Heart left ventricle (tissue), 16 donors: ENCODE results near the gene P2RX7. TPM values are rescaled to one million over a fixed set of nuclear protein-coding genes. Genes with fewer than 3 reads are reported as not detected.
"Not testable (repeated sequence)": the region's sequence is repeated elsewhere in the genome, so short reads cannot be mapped to it uniquely, and the experiment has no call there.

Experiments used
- ATAC-seq, 4 donors: fragments of 200-7000 bp; cut with Tn5 transposase; one replicate each; pipeline ENCODE4 v1.9.1; 2020 to 2022; ENCODE audit warnings: moderate library complexity in 4 of 4, mild to moderate bottlenecking in 3 of 4, moderate number of reproducible peaks in 1 of 4
- DNase-seq, 5 donors: peaks; one replicate each; pipeline ENCODE4 v3.0.0-alpha.2; 2020
- H3K27ac ChIP-seq, 12 donors: fragments of 200-600 bp; sonication (generic) in 4 of 12; one replicate each; pipeline versions ENCODE4 v1.5.0 to v1.8.0; 2016 to 2022; ENCODE audit warnings: mild to moderate bottlenecking in 2 of 12
- H3K27me3 ChIP-seq, 9 donors: fragments of 200-600 bp; sonication (generic) in 2 of 9; one replicate each; pipeline versions ENCODE4 v1.5.1 to v1.8.0; 2016 to 2022; ENCODE audit warnings: mild to moderate bottlenecking in 3 of 9
- H3K36me3 ChIP-seq, 9 donors: fragments of 200-600 bp; sonication (generic) in 2 of 9; one replicate each; pipeline versions ENCODE4 v1.5.0 to v1.8.0; 2018 to 2022; ENCODE audit warnings: mild to moderate bottlenecking in 2 of 9
- H3K4me1 ChIP-seq, 12 donors: fragments of 200-600 bp; sonication (generic) in 4 of 12; one replicate each; pipeline versions ENCODE4 v1.5.0 to v1.8.0; 2016 to 2022; ENCODE audit warnings: mild to moderate bottlenecking in 3 of 12
- H3K4me3 ChIP-seq, 12 donors: fragments of 200-600 bp; sonication (generic) in 4 of 12; one replicate each; pipeline versions ENCODE4 v1.5.0 to v1.8.0; 2017 to 2022; ENCODE audit warnings: mild to moderate bottlenecking in 9 of 12, moderate library complexity in 4 of 12
- H3K9me3 ChIP-seq, 12 donors: fragments of 200-600 bp; sonication (generic) in 4 of 12; one replicate each; pipeline versions ENCODE4 v1.5.0 to v1.8.0; 2016 to 2022; ENCODE audit warnings: mild to moderate bottlenecking in 1 of 12
- POLR2A ChIP-seq, 2 donors: fragments of 450-650 bp; IDR thresholded peaks; one replicate each; pipeline ENCODE4 v1.6.1; 2017; ENCODE audit warnings: antibody characterized with exemption in 2 of 2, mild to moderate bottlenecking in 2 of 2, moderate library complexity in 2 of 2
- WGBS, 4 donors: extraction: QIAGEN DNeasy Blood & Tissue Kit in 2 of 4; methylation state at CpG; one replicate each; pipeline versions ENCODE4 v1.1.5 to v1.1.7; 2013 to 2018; 5-methylcytosine and 5-hydroxymethylcytosine counted together
- intact Hi-C, 10 donors: fragments of 100-400 bp; cut with DNase I; formaldehyde crosslinking; loops; one replicate each; pipeline versions ENCODE4 v1.11.1 to v1.14.2; 2022
- polyA plus RNA-seq, 2 donors: library from polyadenylated mRNA; stranded (reverse); fragments of 200-250 nt; gene quantifications; one replicate each; pipeline ENCODE4 v1.2.3, GENCODE V29; 2013
- total RNA-seq, 9 donors: library from RNA; depleted of rRNA in 2 of 9; stranded (reverse); fragments of >200 nt in 2 of 9; fragmentation: NEBNext Ultra II Directional in 3 of 9; extraction: Animal tissue kit (Norgen Biotek cat#: 25700) in 3 of 9; gene quantifications; one replicate each; pipeline versions ENCODE4 v1.1.0 to v1.2.4, GENCODE V29; 2016 to 2023
- TF ChIP-seq, protein P1 (sequence below), 12 donors: fragments of 200-600 bp; sonication (generic) in 4 of 12; IDR thresholded peaks; one replicate each; pipeline versions ENCODE4 v1.5.0 to v1.8.0; 2018 to 2022; ENCODE audit warnings: antibody characterized with exemption in 12 of 12, mild to moderate bottlenecking in 5 of 12
- donor health status: ischemic (EF 13 %, LVEDD 7.1; RV severe dilation, severe dysfunction).
- donor health status: healthy with polysubstance abuse.
- donor health status: DM: no; HTN: yes; CAD: no.
- donor health status: DM: no; HTN: no; CAD: no.
- donor health status: ischemic (EF 25% LVEDD 6.9; RV normal size, moderate dysfunction).
- donor health status: ischemic (EF 25% LVEDD 5.7; RV mildly dilated, moderate dysfunction).
- donor health status: healthy.
- donor health status: DM: yes; HTN: yes; CAD: no.
- donor health status: ischemic (EF 35%, LVEDD 5.7; RV mildly dilated, moderate dysfunction).
- donor health status: nonischemic (EF 11% LVEDD 7.7; RV severe dilation, severe dysfunction).
- donor health status: DM: yes; HTN: yes; CAD: no.
- donor health status: PGD.
- donor health status: ischemic (EF 29% LVEDD 5.4; RV normal size, mild dysfunction).
- donor health status: nonischemic (EF 23%, LVEDD 6.1; RV moderate dilation, normal function).

Gene P2RX7
- total and polyA plus RNA-seq, 11 donors = 0.39 to 12.0 (median 1.8) TPM

DNA sequence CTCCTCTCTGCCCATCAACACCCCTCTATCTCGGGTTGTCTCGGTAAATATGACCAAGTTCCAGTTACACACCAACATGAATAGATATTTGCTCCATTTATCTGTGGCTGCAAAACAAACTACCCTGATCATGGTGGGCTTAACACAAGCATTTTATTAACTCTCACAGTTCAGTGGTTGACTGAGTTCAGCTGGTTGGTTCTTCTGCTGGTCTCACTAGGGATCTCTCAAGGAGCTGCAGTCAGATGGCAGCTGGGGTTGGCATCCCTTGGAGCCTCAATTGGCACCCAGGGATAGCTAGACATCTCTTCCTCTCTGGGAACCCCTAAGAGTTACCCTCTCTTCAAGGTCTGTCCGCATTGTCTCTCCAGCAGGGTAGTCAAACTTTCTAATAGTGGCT, 25.4 kb downstream of the P2RX7 start:
- H3K4me3 ChIP-seq = no peak overlapping the region
- peaks cover 0 to 9% (median 0%) of the 10 kb centered on the region in 12 donors for H3K9me3 ChIP-seq
- 90 to 97% (median 94%) methylated on average over 3 of the region's 3 CpGs for WGBS, 4 donors
- peaks cover 0 to 24% (median 0%) of the 10 kb centered on the region in 9 donors for H3K36me3 ChIP-seq
- no peak overlapping the region for H3K27ac ChIP-seq
- ATAC-seq = no peak
- H3K27me3 ChIP-seq = no peaks in the 10 kb centered on the region
- no peak for TF ChIP-seq POLR2A (IDR thresholded peaks at IDR 0.05)
- TF ChIP-seq, protein P1, sequence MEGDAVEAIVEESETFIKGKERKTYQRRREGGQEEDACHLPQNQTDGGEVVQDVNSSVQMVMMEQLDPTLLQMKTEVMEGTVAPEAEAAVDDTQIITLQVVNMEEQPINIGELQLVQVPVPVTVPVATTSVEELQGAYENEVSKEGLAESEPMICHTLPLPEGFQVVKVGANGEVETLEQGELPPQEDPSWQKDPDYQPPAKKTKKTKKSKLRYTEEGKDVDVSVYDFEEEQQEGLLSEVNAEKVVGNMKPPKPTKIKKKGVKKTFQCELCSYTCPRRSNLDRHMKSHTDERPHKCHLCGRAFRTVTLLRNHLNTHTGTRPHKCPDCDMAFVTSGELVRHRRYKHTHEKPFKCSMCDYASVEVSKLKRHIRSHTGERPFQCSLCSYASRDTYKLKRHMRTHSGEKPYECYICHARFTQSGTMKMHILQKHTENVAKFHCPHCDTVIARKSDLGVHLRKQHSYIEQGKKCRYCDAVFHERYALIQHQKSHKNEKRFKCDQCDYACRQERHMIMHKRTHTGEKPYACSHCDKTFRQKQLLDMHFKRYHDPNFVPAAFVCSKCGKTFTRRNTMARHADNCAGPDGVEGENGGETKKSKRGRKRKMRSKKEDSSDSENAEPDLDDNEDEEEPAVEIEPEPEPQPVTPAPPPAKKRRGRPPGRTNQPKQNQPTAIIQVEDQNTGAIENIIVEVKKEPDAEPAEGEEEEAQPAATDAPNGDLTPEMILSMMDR (IDR thresholded peaks at IDR 0.05) = no peak
- intact Hi-C loops = no loop called here
- H3K4me1 ChIP-seq = no peaks in the 10 kb centered on the region
- no peak for DNase-seq

DNA sequence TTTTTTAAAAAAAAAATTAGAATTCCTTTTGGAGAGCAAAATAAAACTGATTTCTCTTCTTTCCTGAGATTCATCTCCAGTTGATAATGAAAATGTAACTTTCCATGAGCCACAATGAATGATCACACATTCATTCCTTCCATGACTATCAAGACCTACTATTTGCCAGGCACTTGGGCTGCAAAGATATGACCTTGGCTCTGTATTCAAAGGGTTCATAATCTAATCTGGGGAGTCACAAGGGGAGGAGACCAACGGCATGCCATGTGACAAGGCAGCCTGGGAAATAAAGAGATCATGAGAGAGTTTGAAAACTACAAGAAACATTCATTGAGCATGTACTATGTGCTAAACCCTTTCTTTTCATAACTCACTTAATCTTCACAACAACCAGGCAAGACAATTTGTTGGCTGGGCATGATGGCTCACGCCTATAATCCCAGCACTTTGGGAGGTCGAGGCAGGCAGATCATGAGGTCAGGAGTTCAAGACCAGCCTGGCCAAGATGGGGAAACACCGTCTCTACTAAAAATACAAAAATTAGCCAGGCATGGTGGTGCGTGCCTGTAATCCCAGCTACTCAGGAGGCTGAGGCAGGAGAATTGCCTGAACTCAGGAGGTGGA, 26.2 kb downstream of the P2RX7 start:
- intact Hi-C loops, H3K27ac ChIP-seq, H3K4me3 ChIP-seq, ATAC-seq, H3K27me3 ChIP-seq, DNase-seq, H3K4me1 ChIP-seq, H3K9me3 ChIP-seq: not testable (repeated sequence)
- peaks cover 0 to 29% (median 0%) of the 10 kb centered on the region in 9 donors for H3K36me3 ChIP-seq
- WGBS, 4 donors = 67 to 84% (median 76%) methylated on average over 5 of the region's 5 CpGs

DNA sequence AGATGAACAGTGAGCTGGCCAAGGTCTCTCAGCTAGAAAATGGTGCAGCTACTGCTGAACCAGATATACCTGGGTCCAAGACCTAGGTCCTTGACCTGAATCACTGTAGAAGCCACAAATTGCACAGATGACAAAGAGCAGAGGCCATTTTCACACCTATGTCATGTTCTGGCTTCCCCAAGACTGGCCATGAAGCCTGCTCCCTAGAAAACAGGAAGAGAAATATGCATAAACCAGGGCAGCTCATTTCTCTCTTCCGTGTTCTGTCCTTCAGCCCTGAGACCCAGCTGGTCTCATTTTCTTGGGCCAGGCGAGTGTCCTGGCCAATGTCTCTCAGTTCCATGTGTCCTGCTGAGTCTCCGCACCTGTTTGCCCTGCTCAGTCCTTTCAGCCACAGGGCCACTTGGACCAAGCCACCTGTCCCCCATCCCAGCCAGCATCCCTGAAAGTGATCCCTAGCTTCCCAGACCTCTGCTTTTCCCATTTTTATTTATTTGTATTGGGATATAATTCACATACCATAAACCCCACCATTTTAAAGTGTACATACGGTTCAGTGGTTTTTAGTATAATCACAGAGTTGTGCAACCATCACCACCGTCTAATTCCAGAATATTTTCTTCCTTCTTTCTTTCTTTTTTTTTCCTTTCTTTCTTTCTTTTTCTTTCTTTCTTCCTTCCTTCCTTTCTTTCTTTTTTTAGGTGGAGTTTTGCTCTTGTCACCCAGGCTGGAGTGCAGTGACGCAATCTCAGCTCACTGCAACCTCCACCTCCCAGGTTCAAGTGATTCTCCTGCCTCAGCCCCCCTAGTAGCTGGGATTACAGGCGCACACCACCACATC, 27.0 kb downstream of the P2RX7 start:
- Histone ChIP-seq H3K4me3 (no peak overlapping the region), H3K36me3 (peaks cover 0 to 34% (median 0%) of the 10 kb centered on the region in 9 donors), H3K27ac (no peak overlapping the region), H3K9me3 (peaks cover 0 to 9% (median 0%) of the 10 kb centered on the region in 12 donors), H3K4me1 (no peaks in the 10 kb centered on the region), H3K27me3 (no peaks in the 10 kb centered on the region)
- intact Hi-C loops = no loop called here
- TF ChIP-seq POLR2A (IDR thresholded peaks at IDR 0.05) = no peak
- TF ChIP-seq, protein P1 (IDR thresholded peaks at IDR 0.05) = no peak
- WGBS, 4 donors = 78 to 88% (median 82%) methylated on average over 7 of the region's 7 CpGs
- no peak for DNase-seq
- peak in 1 of 4 donors; percentile 22 for ATAC-seq

GRCh38 chr12:121162384-121162783, 29.7 kb downstream of the P2RX7 start:
- H3K27ac ChIP-seq = no peak overlapping the region
- ATAC-seq (peak in 1 of 4 donors; percentile 33), DNase-seq (no peak)
- H3K36me3 ChIP-seq = peaks cover 0 to 50% (median 0%) of the 10 kb centered on the region in 9 donors
- no peaks in the 10 kb centered on the region for H3K4me1 ChIP-seq
- no peaks in the 10 kb centered on the region for H3K27me3 ChIP-seq
- intact Hi-C loops = no loop called here
- H3K4me3 ChIP-seq = no peak overlapping the region
- 60 to 86% (median 84%) methylated on average over 3 to 10 of the region's 10 CpGs for WGBS, 4 donors
- TF ChIP-seq, protein P1 (IDR thresholded peaks at IDR 0.05) = no peak
- no peak for TF ChIP-seq POLR2A (IDR thresholded peaks at IDR 0.05)
- H3K9me3 ChIP-seq = peaks cover 0 to 9% (median 0%) of the 10 kb centered on the region in 12 donors
